ENCODE results near the gene MZT1.

MZT1 gene

DNA sequence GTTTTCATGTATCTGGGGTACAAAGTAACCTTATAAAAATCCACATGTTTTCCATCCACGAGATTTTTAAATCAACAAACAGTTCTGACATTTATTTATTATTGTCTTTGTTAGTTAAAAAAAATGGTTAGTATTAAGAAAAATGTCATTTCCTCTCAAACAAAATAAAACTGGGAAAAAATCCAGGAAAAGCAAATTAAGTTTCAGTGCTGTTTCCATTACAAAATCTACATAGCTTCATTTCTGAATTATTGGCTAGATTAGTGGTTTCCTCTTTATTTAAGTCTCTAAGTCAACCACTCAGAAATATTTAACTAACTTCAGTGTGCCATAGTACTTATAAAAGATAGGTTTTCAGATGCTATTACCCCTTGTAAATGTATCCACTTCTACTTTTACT, 49.1 kb downstream of the MZT1 start:
- DNase-seq = no peak

DNA sequence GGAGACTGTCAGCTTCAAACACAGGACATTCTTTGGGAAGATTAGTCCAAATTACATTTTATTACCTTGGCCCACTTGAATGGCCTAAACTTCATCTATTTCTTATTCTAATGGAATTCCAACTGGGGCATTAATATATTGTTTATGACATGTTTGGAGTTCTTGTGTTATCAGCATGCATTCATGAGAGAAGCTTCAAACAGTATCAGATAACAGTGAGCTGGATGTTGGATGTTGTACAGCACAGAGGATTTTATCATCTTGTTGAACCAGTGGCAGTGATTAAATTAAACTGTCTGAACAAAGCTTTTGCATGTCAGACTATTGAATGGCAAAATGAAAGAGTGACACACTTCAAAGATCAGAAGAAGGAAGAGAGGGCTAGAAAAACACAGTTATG, 50.0 kb downstream of the MZT1 start:
- no peak for DNase-seq

DNA sequence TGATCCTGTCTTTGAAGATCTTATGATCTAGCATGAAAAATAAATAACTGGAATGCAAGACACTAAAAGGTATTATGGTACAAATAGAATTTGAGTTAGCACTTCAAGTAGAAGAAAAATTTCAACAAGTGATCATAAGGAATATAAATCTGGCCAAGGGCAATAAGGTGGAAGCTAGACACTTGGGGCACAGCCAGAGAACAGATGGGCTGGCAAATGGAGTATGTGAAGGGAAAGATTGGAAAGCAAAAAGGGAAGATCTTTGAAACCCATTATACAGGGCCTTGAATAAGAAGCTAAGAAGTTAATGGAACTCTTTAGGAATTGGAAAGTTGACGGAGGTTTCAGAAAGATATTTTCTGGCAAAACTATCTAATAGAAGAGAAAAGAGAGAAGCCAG, 61.0 kb downstream of the MZT1 start:
- no peak for DNase-seq

DNA sequence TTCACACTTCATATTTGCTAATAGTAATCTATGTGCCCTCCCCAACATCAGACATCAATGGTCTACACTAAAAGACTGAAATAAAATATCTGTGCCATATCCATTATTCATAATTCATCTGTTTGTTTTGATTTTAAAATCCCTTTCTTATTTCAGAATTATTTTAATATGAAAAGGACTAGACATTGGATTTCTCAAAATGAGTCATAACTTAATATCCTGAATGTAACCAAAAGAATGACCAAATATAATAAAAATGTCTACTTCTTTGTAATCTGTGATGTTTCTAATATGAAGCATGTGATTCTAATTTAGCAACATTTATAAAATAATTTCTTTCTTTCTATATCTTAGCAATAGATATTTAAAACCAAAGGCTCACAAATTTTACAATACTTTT, 64.9 kb downstream of the MZT1 start:
- DNase-seq = no peak

All from SHP77 treated with DMSO at 0.1 percent for 48 hours (cell line).